Measurements from ENCODE around the gene ANAPC1. TPM values are rescaled to one million over a fixed set of nuclear protein-coding genes. Genes with fewer than 3 reads are reported as not detected.
"Not testable (repeated sequence)": the region's sequence is repeated elsewhere in the genome, so short reads cannot be mapped to it uniquely, and the experiment has no call there.

Gene ANAPC1
- total RNA-seq, 2 donors from 2014 or later = 73.3 to 146 TPM

- not testable (repeated sequence) for ATAC-seq
Measured at GRCh38 chr2:111760697-111761284, 123.2 kb downstream of the ANAPC1 start.

GRCh38 chr2:111752533-111752932 is 131.5 kb downstream of the ANAPC1 start:
- H3K4me3 Mint-ChIP-seq; DNase-seq (ENCODE audit: low spot score); H3K36me3 Mint-ChIP-seq: not testable (repeated sequence)

More at GRCh38 chr2:111760697-111761284, 123.2 kb downstream of the ANAPC1 start:
- not testable (repeated sequence) for DNase-seq (ENCODE audit: low spot score); H3K36me3 Mint-ChIP-seq; H3K27me3 Mint-ChIP-seq; H3K9me3 Mint-ChIP-seq; H3K4me3 Mint-ChIP-seq; H3K27ac Mint-ChIP-seq; H3K4me1 Mint-ChIP-seq (ENCODE audit: low read depth in 2 of 2)

GRCh38 chr2:111750641-111751040 is 133.4 kb downstream of the ANAPC1 start:
- not testable (repeated sequence) for H3K9me3 Mint-ChIP-seq; H3K27me3 Mint-ChIP-seq; H3K27ac Mint-ChIP-seq; DNase-seq (ENCODE audit: low spot score); H3K36me3 Mint-ChIP-seq; H3K4me1 Mint-ChIP-seq (ENCODE audit: low read depth in 2 of 2); ATAC-seq; H3K4me3 Mint-ChIP-seq

More at GRCh38 chr2:111752533-111752932, 131.5 kb downstream of the ANAPC1 start:
- not testable (repeated sequence) for H3K27ac Mint-ChIP-seq; H3K27me3 Mint-ChIP-seq; ATAC-seq; H3K9me3 Mint-ChIP-seq; H3K4me1 Mint-ChIP-seq (ENCODE audit: low read depth in 2 of 2)

- not testable (repeated sequence) for H3K9me3 Mint-ChIP-seq; DNase-seq (ENCODE audit: low spot score); H3K36me3 Mint-ChIP-seq; H3K4me1 Mint-ChIP-seq (ENCODE audit: low read depth in 2 of 2); H3K4me3 Mint-ChIP-seq; H3K27me3 Mint-ChIP-seq; H3K27ac Mint-ChIP-seq
- peak in 1 of 2 donors; percentile 28 for ATAC-seq
Measured at GRCh38 chr2:111748429-111748828, 135.6 kb downstream of the ANAPC1 start.

GRCh38 chr2:111747410-111748115 is 136.4 kb downstream of the ANAPC1 start:
- H3K27ac Mint-ChIP-seq; H3K4me3 Mint-ChIP-seq; DNase-seq (ENCODE audit: low spot score); H3K9me3 Mint-ChIP-seq; H3K4me1 Mint-ChIP-seq (ENCODE audit: low read depth in 2 of 2); H3K36me3 Mint-ChIP-seq: not testable (repeated sequence)
- ATAC-seq = peak; percentile 84 to 87
- H3K27me3 Mint-ChIP-seq = peaks cover 8 to 13% of the 10 kb centered on the region in 2 donors

- not testable (repeated sequence) for H3K4me1 Mint-ChIP-seq (ENCODE audit: low read depth in 2 of 2); H3K36me3 Mint-ChIP-seq; H3K4me3 Mint-ChIP-seq; H3K27ac Mint-ChIP-seq; H3K9me3 Mint-ChIP-seq; ATAC-seq; DNase-seq (ENCODE audit: low spot score)
- H3K27me3 Mint-ChIP-seq = peaks cover 8 to 16% of the 10 kb centered on the region in 2 donors
Measured at GRCh38 chr2:111744751-111745150, 139.2 kb downstream of the ANAPC1 start.

- not testable (repeated sequence) for H3K27ac Mint-ChIP-seq; DNase-seq (ENCODE audit: low spot score); H3K9me3 Mint-ChIP-seq; H3K4me1 Mint-ChIP-seq (ENCODE audit: low read depth in 2 of 2); H3K36me3 Mint-ChIP-seq; ATAC-seq; H3K4me3 Mint-ChIP-seq
- H3K27me3 Mint-ChIP-seq = peaks cover 8 to 10% of the 10 kb centered on the region in 2 donors
Measured at GRCh38 chr2:111741517-111741916, 142.5 kb downstream of the ANAPC1 start.

GRCh38 chr2:111735838-111736721 is 147.9 kb downstream of the ANAPC1 start:
- H3K36me3 Mint-ChIP-seq; H3K4me3 Mint-ChIP-seq; H3K27me3 Mint-ChIP-seq; H3K27ac Mint-ChIP-seq; DNase-seq (ENCODE audit: low spot score); H3K4me1 Mint-ChIP-seq (ENCODE audit: low read depth in 2 of 2); H3K9me3 Mint-ChIP-seq: not testable (repeated sequence)
- ATAC-seq = peak; percentile 65 to 69

GRCh38 chr2:111735420-111735819 is 148.6 kb downstream of the ANAPC1 start:
- H3K27ac Mint-ChIP-seq; H3K27me3 Mint-ChIP-seq; DNase-seq (ENCODE audit: low spot score); H3K36me3 Mint-ChIP-seq; H3K4me1 Mint-ChIP-seq (ENCODE audit: low read depth in 2 of 2); H3K4me3 Mint-ChIP-seq; H3K9me3 Mint-ChIP-seq: not testable (repeated sequence)
- ATAC-seq = peak; percentile 55 to 68

- not testable (repeated sequence) for H3K36me3 Mint-ChIP-seq; H3K9me3 Mint-ChIP-seq; ATAC-seq; H3K27ac Mint-ChIP-seq; H3K27me3 Mint-ChIP-seq; H3K4me1 Mint-ChIP-seq (ENCODE audit: low read depth in 2 of 2); DNase-seq (ENCODE audit: low spot score); H3K4me3 Mint-ChIP-seq
Measured at GRCh38 chr2:111729812-111730458, 154.1 kb downstream of the ANAPC1 start.

- not testable (repeated sequence) for H3K4me1 Mint-ChIP-seq (ENCODE audit: low read depth in 2 of 2); ATAC-seq; H3K4me3 Mint-ChIP-seq; H3K27me3 Mint-ChIP-seq; DNase-seq (ENCODE audit: low spot score); H3K9me3 Mint-ChIP-seq; H3K27ac Mint-ChIP-seq; H3K36me3 Mint-ChIP-seq
Measured at GRCh38 chr2:111727611-111728110, 156.3 kb downstream of the ANAPC1 start.

GRCh38 chr2:111725742-111726141 is 158.3 kb downstream of the ANAPC1 start:
- H3K9me3 Mint-ChIP-seq; H3K27ac Mint-ChIP-seq; H3K4me3 Mint-ChIP-seq; H3K36me3 Mint-ChIP-seq; DNase-seq (ENCODE audit: low spot score); H3K4me1 Mint-ChIP-seq (ENCODE audit: low read depth in 2 of 2); H3K27me3 Mint-ChIP-seq: not testable (repeated sequence)
- peak; percentile 44 to 60 for ATAC-seq

- H3K4me1 Mint-ChIP-seq (ENCODE audit: low read depth in 2 of 2); H3K9me3 Mint-ChIP-seq; H3K4me3 Mint-ChIP-seq; ATAC-seq; H3K27me3 Mint-ChIP-seq; DNase-seq (ENCODE audit: low spot score); H3K36me3 Mint-ChIP-seq; H3K27ac Mint-ChIP-seq: not testable (repeated sequence)
Measured at GRCh38 chr2:111719610-111720009, 164.4 kb downstream of the ANAPC1 start.
